Kidney epithelial cell (primary cell): ENCODE results near the gene ORC4. TPM values are rescaled to one million over a fixed set of nuclear protein-coding genes. Genes with fewer than 3 reads are reported as not detected.
"Not testable (repeated sequence)": the region's sequence is repeated elsewhere in the genome, so short reads cannot be mapped to it uniquely, and the experiment has no call there.

Source experiments
- DNase-seq: peaks from one replicate; pipeline ENCODE4 v3.0.0-alpha.2; 2010; ENCODE audit warnings: low read depth
- H3K27me3 ChIP-seq: 2 replicates; pipeline ENCODE4 v1.6.0; 2011; ENCODE audit warnings: low read length; ENCODE audit not compliant: control insufficient read depth, insufficient read depth
- H3K36me3 ChIP-seq: 2 replicates; pipeline ENCODE4 v1.5.1; 2011; ENCODE audit warnings: low read length; ENCODE audit not compliant: control insufficient read depth, insufficient read depth
- H3K4me3 ChIP-seq: 2 replicates; pipeline ENCODE4 v1.5.1; 2011; ENCODE audit warnings: low read depth, mild to moderate bottlenecking, control low read depth, low read length
- total RNA-seq: library from RNA; depleted of rRNA; stranded (reverse); fragments of >200 nt; gene quantifications from 2 replicates; pipeline ENCODE4 v1.2.3, GENCODE V29; 2015
- TF ChIP-seq, protein P1 (sequence below): IDR thresholded peaks from 2 replicates; pipeline ENCODE4 v1.5.1; 2011; ENCODE audit warnings: mild to moderate bottlenecking, moderate library complexity, low read length, control low read depth, inconsistent platforms; ENCODE audit not compliant: insufficient read depth, poor library complexity, severe bottlenecking

ORC4 gene
- total RNA-seq, 1 donor from 2014 or later, result 80.3 TPM

DNA sequence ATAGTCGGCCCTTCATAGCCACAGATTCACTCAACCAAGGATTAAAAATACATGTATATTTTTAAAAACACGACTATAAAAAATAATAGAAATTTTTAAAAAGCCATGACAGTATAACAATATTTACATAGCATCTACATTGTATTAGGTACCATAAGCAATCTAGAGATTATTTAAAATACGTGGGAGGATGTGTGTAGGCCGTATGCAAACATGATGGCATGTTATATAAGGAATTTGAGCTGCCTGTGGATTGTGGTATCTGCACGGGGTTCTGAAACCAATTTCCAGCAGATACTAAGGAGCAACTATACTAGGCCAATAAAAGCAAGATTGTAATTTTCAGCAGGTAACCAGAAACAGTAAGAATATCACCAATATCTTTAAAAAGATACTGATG lies 5.9 kb downstream of the ORC4 start:
- no peak for DNase-seq
- no peaks in the 10 kb centered on the region for H3K27me3 ChIP-seq
- H3K36me3 ChIP-seq, result no peaks in the 10 kb centered on the region
- TF ChIP-seq, protein P1, sequence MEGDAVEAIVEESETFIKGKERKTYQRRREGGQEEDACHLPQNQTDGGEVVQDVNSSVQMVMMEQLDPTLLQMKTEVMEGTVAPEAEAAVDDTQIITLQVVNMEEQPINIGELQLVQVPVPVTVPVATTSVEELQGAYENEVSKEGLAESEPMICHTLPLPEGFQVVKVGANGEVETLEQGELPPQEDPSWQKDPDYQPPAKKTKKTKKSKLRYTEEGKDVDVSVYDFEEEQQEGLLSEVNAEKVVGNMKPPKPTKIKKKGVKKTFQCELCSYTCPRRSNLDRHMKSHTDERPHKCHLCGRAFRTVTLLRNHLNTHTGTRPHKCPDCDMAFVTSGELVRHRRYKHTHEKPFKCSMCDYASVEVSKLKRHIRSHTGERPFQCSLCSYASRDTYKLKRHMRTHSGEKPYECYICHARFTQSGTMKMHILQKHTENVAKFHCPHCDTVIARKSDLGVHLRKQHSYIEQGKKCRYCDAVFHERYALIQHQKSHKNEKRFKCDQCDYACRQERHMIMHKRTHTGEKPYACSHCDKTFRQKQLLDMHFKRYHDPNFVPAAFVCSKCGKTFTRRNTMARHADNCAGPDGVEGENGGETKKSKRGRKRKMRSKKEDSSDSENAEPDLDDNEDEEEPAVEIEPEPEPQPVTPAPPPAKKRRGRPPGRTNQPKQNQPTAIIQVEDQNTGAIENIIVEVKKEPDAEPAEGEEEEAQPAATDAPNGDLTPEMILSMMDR, result no peak
- H3K4me3 ChIP-seq, result no peak overlapping the region

DNA sequence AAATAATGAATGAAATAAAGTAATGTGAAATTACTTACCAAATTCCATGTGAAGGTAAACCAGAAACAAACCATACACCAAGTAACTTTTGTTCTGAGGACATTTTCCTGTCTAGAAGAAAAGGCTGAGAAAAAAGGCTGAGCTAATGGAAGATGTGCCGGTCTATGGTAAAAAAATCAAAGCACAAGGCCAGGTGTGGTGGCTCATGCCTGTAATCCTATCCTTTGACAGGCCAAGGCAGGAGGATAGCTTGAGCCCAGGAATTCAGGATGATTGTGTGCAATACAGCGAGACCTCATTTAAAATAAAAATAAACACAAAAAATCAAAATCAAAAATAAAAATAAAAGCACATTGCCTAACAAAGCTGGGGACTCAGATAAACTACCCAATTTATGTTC lies 6.7 kb downstream of the ORC4 start:
- TF ChIP-seq, protein P1, result no peak
- no peaks in the 10 kb centered on the region for H3K27me3 ChIP-seq
- no peak for DNase-seq
- H3K36me3 ChIP-seq, result no peaks in the 10 kb centered on the region
- H3K4me3 ChIP-seq, result no peak overlapping the region

DNA sequence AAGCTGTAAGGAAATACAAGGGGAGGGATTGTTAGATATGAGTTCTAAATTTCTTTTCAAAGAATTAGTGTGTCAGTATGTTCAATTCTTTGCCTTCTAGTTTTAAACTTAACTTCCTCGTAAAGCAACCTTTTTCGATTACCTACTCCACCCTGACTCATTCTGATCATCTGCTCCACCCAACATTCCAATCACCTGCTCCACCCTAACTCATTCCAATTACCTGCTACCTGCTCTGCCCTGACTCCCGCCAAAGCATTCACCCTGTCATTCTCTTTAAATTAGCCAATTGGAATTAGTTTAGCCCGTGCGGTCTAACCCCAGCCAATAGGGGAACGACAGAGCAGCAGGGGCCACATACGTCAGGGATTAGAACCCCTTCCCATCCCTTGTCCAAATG lies 12.1 kb downstream of the ORC4 start:
- not testable (repeated sequence) for H3K27me3 ChIP-seq, DNase-seq, H3K36me3 ChIP-seq, H3K4me3 ChIP-seq

DNA sequence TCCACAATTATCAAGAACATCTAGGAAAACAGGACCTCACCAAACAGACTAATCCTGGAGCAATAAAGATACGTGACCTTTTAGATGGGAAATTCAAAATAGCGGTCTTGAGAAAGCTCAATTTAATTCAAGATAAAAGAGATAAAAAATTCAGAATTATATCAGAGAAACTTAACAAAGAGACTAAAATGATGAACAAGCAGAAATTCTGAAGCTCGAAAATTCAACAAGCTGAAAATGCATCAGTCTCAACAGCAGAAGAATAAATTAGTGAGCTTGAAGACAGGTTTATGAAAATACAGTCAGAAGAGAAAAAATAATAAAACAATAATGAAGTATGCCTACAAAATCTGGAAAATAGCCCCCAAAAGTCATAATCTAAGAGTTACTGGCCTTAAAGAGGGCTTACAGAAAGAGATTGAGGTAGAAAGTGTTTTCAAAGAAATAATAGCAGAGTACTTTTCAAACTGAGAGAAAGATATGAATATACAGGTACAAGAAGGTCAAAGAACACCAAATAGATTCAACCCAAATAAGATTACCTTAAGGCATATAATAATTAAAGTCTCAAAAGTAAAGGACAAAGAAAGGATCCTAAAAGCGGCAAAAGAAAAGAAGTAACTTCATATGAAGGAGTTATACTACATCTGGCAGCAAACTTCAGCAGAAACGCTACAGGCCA lies 13.2 kb downstream of the ORC4 start:
- no peak for DNase-seq
- TF ChIP-seq, protein P1, result no peak
- H3K4me3 ChIP-seq, result no peak overlapping the region
- H3K27me3 ChIP-seq, result no peaks in the 10 kb centered on the region
- H3K36me3 ChIP-seq, result no peaks in the 10 kb centered on the region

DNA sequence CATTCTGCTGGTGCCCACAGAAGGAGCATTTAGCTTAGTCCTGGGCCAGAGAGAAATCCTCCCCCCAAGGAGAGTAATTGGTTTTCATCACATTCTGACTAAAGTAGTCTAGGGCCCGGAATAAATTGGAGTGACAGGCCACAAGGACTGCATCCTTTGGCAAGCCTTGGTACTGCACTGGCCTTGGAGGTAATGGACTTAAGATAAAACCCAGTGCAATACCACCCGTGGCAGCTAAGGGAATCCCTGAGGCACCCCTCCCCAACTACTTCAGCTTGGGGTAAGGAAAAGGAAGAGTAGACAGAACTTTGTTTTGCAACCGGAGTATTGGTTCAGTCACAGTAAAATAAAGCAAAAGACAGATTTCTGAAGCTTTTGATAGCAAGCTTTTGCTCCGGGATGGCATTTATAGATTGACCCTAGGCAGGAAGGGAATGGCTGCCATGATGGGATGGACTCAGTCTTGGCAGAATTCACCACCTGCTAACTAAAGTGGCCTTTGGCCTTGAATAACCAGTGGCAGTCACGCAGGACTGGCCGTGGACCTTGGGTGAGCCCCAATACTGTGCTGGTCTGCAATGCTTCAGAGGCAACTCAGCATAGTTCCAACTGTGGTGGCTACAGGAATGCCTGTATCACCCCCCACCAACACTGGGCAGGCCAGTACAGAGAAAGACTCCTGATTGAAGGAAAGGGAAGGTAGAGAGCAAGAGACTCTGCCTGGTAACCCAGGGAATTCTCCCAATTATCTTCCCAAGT lies 14.1 kb downstream of the ORC4 start:
- no peak overlapping the region for H3K4me3 ChIP-seq
- DNase-seq, result no peak
- TF ChIP-seq, protein P1, result no peak
- H3K27me3 ChIP-seq, result no peaks in the 10 kb centered on the region
- no peaks in the 10 kb centered on the region for H3K36me3 ChIP-seq

DNA sequence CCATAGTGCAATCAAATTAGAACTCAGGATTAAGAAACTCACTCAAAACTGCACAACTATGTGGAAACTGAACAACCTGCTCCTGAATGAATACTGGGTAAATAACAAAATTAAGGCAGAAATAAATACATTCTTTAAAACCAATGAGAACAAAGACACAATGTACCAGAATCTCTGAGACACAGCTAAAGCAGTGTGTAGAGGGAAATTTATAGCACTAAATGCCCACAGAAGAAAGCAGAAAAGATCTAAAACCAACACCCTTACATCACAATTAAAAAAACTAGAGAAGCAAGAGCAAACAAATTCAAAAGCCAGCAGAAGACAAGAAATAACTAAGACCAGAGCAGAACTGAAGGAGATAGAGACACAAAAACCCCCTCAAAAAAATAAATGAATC lies 18.1 kb downstream of the ORC4 start:
- not testable (repeated sequence) for DNase-seq, H3K27me3 ChIP-seq, H3K36me3 ChIP-seq, H3K4me3 ChIP-seq

DNA sequence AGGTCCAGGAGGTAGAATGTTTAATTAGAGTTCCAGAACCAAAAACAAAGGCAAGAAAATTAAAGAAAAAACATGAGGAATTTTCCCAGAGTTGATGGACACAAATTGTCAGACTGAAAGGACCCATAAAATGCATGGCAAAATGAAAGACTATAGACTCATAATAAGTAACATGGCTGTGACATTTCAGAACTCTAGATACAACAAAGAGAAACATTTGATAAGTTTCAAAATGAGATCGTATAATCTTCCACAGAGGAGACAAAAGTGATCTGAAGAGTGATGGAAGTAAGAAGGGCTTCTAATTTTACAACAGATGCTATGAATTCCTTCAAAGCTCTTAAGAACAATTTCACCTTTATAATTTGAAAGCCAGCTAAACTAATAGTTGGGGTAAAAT lies 20.4 kb downstream of the ORC4 start:
- Histone ChIP-seq H3K4me3 (no peak overlapping the region), H3K36me3 (no peaks in the 10 kb centered on the region), H3K27me3 (no peaks in the 10 kb centered on the region)
- DNase-seq, result no peak
- TF ChIP-seq, protein P1, result no peak
